Keratinocyte (primary cell): ENCODE measurements around the gene HEXIM1.

Source experiments
- CTCF ChIP-seq, 3 experiments: IDR thresholded peaks in 1 of 3; conservative IDR thresholded peaks in 1 of 3; optimal IDR thresholded peaks in 1 of 3; 2 replicates in 2 of 3; 3 replicates in 1 of 3; pipeline versions ENCODE3 to v1.5.1; 2011; ENCODE audit warnings: low read length in 3 of 3, mild to moderate bottlenecking in 3 of 3, moderate library complexity in 2 of 3, control low read depth in 1 of 3, inconsistent platforms in 1 of 3; ENCODE audit not compliant: insufficient read depth in 2 of 3; ENCODE audit errors: extremely low read depth in 1 of 3
- EZH2 ChIP-seq: IDR thresholded peaks from one replicate; pipeline ENCODE4 v1.6.1; 2012; ENCODE audit warnings: inconsistent platforms, mild to moderate bottlenecking, low read length, moderate library complexity

GRCh38 chr17:45145035-45145389, 3.3 kb upstream of the HEXIM1 start:
- TF ChIP-seq CTCF (optimal IDR thresholded peaks at IDR 0.05 in 1 of 3, IDR thresholded peaks at IDR 0.05 in 1 of 3, conservative IDR thresholded peaks at IDR 0.05 in 1 of 3; ENCODE audit: extremely low read depth in 1 of 3, insufficient read depth in 2 of 3, low read length in 3 of 3): no peak
- no peak for TF ChIP-seq EZH2
